GM18861 (cell line): ENCODE measurements around the gene FLOT2.
"Not testable (repeated sequence)": the region's sequence is repeated elsewhere in the genome, so short reads cannot be mapped to it uniquely, and the experiment has no call there.

Source experiments
- ATAC-seq: cut with Tn5 transposase; IDR thresholded peaks from one replicate; pipeline ENCODE4 v1.9.1; 2021; ENCODE audit not compliant: unreplicated experiment

The FLOT2 gene

DNA sequence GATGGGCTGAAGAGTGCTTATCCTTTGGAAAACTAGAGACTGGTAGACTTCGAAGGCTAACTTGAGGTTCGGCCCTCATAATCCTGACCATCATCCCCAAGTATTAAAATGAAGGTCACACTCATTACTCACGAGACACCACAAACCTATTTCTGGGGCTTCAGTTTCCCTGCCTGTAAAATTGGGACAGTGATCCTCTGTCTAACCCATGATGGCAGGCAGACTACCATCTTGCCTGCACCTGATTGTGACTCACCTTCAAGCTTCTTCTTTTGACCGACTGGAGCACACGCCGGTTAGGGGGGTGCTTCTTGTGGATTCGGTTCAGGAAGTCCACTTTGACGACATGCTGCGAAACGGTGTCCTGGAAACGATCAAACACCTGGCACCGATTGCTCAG, 19.5 kb upstream of the FLOT2 start:
- ATAC-seq, result no peak

DNA sequence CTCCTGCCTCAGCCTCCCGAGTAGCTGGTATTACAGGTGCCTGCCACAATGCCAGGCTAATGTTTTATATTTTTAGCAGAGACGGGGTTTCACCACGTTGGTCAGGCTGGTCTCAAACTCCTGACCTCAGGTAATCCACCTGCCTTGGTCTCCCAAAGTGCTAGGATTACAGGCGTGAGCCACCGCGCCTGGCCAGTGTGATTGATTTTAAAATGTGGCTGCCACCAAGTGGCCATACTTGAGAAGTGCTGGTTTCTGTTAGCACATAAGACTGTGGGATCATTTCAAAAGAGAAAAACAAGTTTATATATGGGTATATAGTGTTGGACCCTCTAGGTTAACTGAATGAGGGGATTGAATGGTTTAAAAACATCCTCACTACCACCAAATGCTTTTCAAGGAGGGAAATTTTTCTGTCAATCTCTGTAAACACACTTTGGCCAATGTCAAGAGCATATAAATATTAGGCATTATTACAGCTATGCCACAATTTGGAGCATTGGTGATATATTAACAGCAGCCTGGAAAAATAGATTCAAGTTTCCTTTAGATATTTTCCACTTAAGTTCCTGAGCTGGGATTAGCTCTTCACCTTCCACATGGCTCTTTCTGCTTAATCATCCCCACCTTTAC, 18.9 kb upstream of the FLOT2 start:
- ATAC-seq, result no peak

DNA sequence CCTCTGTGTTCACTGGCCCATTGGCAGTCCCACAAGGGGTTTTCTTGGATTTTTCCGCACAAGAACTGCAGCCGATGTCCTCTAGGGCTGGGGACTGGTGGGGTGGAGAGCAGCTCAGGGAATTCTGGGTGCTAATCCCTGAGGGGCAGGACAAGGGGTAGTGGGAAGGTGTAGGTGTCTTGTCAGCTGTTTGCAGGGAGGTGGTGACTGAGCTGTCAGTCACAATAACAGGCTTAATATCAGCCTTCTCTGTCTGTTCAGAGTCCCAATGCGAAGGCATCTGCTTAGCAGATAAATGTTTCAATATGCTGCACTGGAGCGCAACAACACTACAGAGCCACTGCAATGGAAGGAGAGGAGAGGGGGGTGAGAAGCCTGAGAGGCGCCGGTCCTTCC, 15.4 kb upstream of the FLOT2 start:
- ATAC-seq, result no peak

DNA sequence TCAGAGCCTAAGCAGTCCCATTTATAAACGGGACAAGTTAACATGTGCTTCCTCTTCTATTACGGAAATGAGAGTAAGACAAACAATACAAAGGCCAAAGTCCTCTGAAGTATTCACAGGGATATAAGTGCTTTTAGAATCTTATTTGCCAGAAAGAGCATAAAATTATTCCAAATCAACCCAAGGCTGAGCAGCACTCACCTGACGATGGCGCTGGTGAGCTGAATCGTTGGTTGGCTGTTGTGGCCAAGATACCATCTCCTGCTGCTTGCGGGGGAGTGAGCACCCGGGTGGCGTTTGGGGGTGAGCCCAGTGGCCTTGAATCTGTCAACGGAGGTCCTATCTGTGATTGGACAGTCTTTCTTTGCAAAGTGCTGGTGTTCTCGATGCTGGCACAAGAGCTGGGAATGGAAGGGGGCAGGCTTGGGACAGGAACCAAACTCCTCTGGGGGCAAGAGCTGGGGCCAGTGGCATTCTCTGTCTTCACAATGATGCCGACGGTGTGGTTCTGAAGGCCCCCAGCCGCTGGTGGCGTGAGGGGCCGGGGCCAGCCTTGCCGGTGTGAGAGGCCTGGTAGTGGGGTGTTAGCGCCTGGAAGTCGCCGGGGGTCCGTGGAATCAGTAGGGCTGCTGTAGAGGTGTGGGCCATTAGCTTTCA, 14.9 kb upstream of the FLOT2 start:
- no peak for ATAC-seq

DNA sequence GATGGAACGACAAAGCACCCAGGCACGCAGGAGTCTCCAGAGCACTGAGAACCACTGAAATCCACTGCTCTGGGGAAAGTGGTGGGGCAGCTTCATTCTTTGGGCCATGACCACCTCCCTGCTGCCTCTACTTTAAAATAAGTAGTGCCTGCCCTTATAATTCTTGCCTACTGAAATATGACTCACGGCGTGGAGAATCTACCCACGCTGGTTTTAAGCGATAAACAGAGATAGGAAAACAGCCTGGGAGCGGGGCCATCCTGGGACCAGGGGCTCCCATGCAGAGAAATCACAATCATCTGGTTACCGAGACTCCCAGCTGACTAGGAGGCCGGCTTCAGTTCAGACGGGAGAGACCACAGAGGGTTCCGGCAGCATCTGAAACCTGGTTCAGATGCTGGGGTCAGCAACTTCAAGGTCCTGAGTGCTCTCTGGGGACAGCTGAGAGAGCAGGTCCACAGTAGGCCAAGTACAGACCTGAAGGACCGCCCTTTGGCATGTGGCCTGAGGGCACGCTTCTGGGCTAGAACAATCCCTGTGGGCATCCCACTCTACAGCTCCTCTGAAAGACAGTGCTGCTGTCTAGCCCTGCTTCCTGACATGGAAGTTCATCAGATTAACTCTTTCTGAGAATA, 14.0 kb upstream of the FLOT2 start:
- ATAC-seq, result no peak

DNA sequence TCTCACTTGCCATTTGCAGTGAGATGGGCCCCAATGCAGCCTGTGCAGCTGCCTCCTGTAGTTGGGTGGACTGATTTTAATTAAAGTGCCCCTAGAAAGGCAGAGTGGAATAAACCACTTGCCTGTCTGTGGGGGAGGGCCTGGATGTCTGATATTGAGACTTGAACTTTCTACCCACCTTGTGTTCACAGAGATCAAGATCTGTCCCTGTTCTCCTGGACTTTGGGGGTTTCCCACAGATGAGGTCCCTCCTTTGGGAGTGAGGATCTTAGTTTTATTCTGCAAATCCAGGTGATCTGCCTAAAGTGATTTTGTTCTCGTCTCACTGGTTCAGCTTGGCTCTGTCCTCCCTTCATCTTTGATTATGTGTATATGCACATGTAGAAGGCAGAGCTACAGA, 13.0 kb upstream of the FLOT2 start:
- ATAC-seq, result no peak

DNA sequence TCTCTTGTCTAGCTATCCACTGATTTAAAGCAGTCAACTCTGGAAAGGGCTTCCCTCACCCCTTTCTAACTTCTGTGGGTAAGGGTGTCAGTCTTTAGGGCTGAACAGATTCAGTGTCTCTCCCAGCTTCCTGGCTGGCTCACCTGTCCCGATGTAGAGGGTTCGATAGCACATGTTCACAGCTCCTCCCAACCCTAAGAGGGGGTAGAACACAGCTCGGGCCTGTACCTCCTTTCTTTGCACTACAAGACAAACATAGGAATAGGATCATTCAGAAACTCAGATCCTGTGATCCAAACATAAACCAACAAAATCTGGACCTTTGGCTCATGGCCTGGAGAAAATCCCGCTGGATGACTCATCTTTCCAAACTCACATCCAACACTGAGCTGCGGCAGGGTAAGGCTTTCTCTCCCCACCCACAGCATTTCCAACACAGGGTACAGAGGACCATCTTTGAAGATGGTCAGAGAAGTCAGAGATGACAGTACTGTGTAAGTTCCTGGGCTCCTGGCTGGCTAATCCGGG, 11.2 kb upstream of the FLOT2 start:
- ATAC-seq, result no peak

DNA sequence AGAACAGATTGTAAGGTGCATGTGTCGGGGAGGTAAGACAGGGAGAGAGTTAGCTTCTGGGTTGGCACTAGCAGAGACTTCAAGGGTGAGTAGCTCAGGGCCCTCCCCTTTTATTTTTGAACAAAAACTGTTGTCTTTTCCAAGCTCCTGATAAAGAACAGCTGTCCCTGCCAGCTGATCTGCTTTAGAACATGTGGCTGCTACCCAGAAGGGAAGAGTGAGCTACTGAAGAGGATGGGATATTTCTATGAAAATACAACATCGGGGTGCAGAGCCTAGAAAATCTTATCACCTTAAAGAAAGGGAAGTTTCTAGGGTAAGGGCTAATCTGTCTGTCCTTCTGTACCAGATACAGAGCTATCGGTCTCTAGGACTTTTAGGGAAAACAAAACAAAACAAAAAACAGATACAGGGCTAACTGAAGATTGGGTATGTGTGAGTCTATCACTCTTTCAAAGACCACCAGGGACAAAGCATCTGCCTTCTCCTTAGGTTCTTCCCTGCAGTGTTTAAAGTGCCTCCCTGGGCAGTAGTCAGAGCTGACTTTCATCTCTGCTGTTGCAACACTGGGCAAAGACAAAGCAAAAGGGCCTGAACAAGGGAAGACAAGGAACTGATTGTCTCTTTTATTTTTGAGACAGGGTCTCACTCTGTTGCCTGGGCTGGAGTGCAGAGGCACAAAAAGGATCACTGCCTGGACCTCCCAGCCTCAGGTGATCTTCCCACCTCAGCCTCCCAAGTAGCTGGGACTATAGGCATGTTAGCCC, 10.4 kb upstream of the FLOT2 start:
- no peak for ATAC-seq

DNA sequence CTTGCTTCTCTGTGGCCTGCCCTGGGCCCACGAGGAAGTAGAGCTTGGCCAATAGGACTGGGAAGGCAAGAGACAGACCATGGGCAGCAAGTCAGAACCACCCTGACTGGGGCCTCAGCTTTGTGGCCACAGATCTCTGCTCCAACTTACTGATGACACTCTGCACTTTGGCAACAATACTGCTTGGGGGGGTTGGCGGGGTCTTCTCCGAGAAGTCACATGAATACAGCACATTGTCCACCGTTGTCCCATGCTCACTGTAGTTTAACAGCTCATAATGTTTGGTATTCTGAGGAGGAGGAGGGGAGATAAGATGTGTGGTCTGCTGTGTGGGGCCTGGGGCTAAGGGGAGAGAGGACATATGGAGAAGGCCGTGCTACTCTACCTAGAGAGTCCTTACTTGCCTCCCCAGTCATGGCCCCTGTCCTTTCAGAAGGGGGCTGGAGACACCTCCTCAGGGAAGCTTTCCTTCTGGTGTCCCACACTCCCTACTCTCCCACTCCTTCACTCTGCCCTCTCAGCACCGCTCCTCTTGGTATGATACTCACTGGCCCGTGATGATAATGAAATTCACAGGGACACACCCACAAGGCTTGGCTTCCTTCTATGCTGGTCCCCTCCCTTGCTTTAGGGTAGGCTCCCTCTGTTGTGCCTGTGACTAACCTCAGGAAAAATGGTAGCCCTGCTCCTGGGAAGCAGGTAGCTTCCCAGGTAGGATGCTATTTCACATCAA, 9.3 kb upstream of the FLOT2 start:
- no peak for ATAC-seq

DNA sequence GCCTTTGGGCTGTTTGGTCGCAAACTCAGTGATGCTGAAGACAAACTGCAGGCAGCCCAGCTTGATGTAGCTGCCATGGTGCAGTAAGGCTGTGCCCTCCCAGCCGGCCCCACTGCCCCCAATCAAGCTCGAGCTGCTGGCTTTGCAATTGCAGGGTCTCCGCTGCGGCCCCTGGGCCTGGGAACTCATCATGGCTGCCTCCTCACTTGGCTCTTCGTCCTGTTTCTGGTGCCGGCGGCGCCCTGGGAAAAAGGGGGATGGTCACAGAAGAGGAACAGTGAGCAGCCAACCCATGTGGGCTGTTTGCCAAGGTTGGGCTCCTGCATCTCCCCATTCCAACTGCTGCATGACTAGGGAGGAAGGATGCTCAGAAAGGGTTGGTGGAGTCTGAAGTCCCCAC, 8.7 kb upstream of the FLOT2 start:
- no peak for ATAC-seq

DNA sequence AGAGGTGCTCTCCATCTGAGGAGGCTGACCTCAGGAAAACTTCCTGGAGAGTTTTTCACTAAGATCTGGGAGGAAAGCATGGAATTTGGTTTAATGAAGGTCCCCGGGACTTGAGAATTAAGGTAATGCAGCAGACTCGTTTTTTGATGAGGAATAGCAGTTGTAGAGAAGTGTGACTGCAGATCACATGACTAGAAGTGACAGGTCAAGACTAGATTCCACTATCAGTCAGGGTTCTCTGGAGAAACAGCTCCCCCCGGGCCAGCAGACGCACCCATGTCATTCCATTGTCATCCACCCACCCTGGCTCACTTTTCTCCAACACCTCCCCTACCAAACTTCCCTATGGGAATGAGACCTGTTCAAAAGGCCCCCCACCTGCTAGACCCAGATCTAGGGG, 7.3 kb upstream of the FLOT2 start:
- no peak for ATAC-seq

DNA sequence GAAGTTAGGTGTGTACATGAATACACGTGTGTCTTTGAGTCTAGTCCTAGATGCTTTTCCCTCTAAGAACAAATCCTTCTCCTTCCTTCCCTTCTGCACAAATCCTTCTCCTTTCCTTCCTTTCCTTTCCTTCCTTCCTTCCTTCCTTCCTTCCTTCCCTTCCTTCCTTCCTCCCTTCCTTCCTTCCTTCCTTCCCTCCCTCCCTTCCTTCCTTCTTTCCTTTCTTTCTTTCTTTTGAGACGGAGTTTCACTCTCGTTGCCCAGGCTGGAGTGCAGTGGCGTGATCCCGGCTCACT, 6.0 kb upstream of the FLOT2 start:
- not testable (repeated sequence) for ATAC-seq

DNA sequence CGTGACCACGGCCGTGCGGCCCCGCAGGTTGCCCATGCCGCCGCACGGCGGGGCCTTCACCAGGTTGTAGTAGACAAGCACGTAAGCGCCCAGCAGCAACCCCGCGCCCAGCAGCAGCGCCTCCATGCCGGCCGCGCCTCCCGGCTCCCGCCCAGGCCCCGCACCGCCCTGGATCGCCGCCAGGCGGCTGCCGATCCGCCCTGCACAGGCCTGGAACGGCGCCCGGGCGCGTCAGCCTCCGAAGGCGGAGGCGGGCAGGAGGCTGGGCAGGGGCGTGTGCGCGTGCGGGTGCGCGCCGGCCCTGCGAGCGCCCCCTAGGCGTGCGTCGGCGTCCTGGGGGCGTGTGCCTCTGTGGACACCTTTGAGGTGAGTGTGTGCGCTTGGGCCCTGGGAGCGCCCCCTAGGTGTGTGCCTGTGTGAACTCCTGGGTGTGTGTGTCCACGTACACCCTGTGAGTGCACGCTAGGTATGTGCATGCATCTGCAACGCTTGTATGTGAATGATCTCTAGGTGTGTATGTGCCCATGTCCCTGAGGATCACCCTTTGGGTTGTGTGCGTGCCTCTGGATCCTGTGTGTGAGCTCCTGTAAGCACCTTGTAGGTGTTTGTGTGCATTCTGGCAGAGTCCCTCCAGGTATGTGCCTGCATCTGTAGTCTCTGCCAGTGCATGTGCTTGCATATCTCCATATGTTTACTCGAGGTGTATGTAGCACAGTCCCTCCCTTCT, 5.4 kb upstream of the FLOT2 start, which contains the start of gene DHRS13:
TSS of gene DHRS13 (minus strand) at position 261 of the 727 bp plus-strand sequence. CDS start at position 126, 135 bp downstream.
- peak; percentile 83 for ATAC-seq

DNA sequence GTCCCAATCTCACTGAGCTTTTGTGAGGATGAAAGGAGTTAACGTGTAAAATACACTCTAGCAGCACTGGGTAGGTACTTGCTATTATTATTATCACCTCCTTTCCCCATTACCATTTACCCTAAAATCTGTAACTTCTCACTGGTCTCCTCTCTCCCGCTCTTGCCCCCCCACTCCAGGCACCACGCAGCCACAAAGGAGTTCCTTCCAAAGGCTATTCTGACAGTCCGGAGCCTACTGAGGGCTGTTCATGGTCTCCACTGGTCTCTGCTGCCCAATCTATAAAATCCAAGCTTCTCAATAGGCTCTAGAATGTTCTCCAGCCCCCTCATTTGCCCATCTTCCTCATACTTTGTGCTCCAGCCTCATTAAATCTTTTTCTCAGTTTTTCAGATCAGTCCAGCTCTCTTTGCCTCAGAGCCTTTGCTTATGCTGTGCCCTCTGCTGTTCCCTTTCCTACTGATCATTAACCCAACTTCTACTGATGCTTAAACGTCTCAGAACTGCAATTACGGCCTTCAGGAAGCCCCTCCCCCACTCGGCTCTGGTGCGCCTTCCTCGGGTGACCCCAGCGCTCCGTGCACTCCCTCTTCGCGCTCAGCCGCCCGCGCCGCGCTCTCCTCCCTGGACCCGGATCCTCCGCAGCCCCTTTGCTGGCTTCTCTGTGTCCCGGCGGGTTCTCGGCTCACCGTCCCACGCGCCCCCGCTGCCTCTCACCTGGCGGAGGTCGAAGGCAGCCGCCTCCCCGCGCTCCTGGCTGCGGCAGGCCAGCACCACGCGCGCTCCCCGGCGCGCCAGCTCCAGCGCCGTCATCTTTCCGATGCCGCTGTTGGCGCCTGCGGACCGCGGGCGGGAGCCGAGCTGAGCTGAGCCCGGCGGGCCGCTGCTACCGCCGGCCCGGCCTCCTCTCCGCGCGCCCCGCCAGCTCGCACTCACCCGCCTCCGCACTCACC, 4.6 kb upstream of the FLOT2 start:
- ATAC-seq, result peak; percentile 1

DNA sequence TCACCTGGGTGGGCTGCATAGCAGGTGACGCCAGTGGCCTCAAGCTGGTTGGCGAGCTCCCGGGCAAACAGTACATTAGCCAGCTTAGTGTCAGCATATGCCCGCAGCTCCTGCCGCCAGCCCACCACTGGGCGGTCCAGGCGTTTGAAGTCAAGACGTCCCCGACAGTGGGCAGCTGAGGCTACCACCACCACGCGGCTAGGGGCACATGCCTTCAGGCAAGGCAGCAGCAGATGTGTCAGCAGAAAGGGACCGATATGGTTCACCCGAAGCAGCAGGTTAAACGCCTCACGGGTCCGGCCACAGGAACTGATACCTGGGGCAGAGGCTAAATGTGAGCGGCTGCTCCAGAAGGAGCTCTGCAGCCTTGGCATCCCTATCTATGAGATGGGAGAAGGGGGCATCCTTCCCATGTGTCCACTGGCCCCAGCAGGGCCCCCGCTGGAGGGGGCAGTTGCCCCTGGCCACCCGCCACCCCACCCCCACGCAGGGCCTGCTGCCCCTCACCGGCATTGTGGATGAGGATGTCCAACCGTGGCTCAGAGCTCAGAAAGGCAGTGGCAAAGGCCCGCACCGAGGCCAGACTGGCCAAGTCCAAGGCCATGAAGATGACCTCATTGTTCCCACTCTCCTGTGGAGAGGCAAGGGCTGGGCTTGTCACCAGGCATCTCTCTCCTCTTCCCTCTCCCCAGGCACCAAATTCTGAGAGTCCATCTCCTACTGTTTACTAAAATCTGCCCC, 3.6 kb upstream of the FLOT2 start:
- ATAC-seq, result no peak

DNA sequence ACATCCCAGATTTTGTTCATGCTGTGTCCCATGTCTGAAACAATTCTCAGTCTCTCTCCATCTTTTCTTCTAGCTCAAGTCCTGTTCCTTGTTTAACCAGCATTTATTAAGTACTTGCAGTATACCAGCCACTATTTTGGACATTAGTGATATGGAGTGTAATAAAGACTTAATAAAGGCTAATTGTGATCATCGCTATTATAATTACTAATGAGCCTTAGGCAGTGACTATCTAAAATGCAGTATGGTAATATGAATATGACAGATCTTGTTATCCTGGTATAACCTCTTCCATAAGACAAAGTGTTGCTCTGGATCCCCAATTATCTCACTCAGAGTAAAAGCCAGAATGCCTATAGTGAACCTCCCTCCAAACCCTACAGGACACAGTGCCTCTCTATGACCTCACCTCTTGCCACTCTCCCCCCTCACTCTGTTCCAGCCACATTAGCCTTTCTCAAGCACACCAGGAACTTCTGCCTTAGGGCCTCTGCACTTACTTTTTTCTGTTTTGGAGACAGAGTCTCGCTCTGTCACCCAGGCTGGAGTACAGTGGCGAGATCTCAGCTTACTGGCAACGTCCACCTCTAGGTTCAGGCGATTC, 1.8 kb upstream of the FLOT2 start:
- no peak for ATAC-seq

DNA sequence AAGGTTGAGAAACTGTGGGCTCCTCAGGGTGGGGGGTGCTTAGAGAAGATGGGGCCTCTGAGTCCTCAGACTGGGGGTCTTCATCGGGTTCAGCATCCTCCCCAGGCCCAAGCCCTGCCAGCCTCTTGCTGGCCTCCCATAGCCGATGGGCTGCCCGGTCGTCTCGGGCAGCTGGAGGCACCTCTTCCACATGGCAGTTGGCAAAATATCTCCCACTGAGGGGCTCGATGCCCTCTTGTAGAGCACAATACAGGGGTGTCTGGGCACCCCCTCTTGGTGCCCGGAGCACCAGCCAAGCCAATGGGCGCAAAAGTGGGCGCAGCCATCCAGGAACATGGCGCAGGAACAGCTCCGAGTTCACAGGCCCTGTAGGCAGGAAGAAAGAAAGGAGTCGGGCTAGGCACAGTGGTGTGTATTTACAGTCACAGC, 1.0 kb upstream of the FLOT2 start:
- no peak for ATAC-seq
